Measurements from ENCODE around the gene KRT81. TPM values are rescaled to one million over a fixed set of nuclear protein-coding genes. Genes with fewer than 3 reads are reported as not detected.

Gene KRT81
- total RNA-seq, 2 donors from 2014 or later, result not detected

GRCh38 chr12:52322069-52322468 lies 30.7 kb upstream of the KRT81 start:
- WGBS, 2 experiments (ENCODE audit: insufficient coverage in 1 of 2, insufficient read length in 1 of 2), result 93 to 100% methylated on average over 1 of the region's 1 CpG
- no peaks in the 10 kb centered on the region for H3K9me3 Mint-ChIP-seq
- no peak for DNase-seq
- H3K27ac ChIP-seq (ENCODE audit: low read depth, low read length), result no peak overlapping the region
- H3K9me3 ChIP-seq (ENCODE audit: control insufficient read depth, low read length), result no peaks in the 10 kb centered on the region
- no peak overlapping the region for H3K27ac Mint-ChIP-seq
- no peaks in the 10 kb centered on the region for H3K4me1 ChIP-seq (ENCODE audit: control insufficient read depth, insufficient read depth, low read length)
- no peak overlapping the region for H3K4me3 ChIP-seq (ENCODE audit: low read length)
- H3K27me3 Mint-ChIP-seq (ENCODE audit: insufficient read depth), result peaks cover 16% of the 10 kb centered on the region
- H3K4me1 Mint-ChIP-seq, result no peaks in the 10 kb centered on the region
- no peak overlapping the region for H3K4me3 Mint-ChIP-seq
- no peak for TF ChIP-seq CTCF (conservative IDR thresholded peaks at IDR 0.05)
- peaks cover 18% of the 10 kb centered on the region for H3K27me3 ChIP-seq (ENCODE audit: control insufficient read depth, insufficient read depth, low read length, poor library complexity, severe bottlenecking)
- no peaks in the 10 kb centered on the region for H3K36me3 ChIP-seq (ENCODE audit: control insufficient read depth, insufficient read depth, low read length)
- no peak overlapping the region for H3K9ac ChIP-seq (ENCODE audit: extremely low read depth, low read length, poor library complexity, severe bottlenecking)
- no peaks in the 10 kb centered on the region for H3K36me3 Mint-ChIP-seq (ENCODE audit: low read depth)

DNA sequence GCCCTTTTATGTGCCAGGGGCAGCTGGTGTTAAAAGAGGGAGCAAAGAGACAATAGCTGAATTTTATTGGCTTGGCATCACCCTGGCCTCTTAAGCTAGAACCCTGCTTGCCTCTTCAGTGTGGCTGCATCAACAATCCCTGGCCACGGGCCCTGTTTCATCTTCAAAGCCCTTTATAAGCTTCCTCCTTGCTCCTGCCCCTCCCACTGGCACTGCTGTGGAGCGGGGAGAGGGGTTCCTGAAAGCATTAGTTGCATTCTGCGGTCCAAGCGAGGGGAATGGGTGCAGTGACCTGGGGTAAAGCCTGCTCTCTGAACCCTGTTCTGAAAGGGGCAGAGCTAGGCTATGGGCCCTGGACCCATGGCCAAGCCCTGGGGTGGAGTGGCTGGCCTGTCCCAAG lies 30.1 kb upstream of the KRT81 start:
- H3K27me3 ChIP-seq (ENCODE audit: control insufficient read depth, insufficient read depth, low read length, poor library complexity, severe bottlenecking), result peaks cover 18% of the 10 kb centered on the region

DNA sequence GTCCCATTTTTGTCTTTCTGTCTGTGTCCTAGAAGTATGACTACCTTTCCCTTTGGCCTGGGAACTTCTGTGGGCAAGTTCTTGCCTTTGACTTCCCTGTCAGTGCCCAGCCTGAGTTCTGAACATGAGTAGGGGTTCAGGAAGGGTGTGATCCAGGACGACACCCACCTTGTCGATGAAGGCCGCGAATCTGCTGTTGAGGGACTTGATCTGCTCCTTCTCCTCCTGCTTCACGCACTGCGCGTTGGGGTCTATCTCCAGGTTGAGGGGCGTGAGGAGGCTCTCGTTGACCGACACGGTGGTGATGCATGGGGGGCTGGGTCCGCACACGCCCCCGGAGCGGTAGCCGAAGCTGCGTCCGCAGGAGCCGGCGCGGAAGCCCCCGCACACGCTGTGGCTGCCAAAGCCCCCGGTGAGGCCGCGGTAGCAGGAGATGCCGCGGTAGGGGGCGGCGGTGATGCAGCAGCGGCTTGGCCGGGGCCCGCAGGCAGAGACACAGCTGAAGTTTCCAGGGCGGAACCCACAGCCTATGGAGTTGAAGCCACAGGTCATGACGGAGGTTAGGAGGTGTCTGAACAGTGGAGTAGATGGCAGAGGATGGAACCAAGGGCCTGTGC lies 29.6 kb upstream of the KRT81 start, which contains the start of gene KRT83:
TSS of gene KRT83 (minus strand) at position 615 of the 617 bp plus-strand sequence. CDS start at position 552, 63 bp downstream.
- peaks cover 18% of the 10 kb centered on the region for H3K27me3 ChIP-seq (ENCODE audit: control insufficient read depth, insufficient read depth, low read length, poor library complexity, severe bottlenecking)
- no peaks in the 10 kb centered on the region for H3K4me1 Mint-ChIP-seq

More for the DNA sequence above, 30.1 kb upstream of the KRT81 start:
- Mint-ChIP-seq H3K9me3 (no peaks in the 10 kb centered on the region), H3K4me3 (no peak overlapping the region), H3K4me1 (no peaks in the 10 kb centered on the region), H3K27ac (no peak overlapping the region), H3K27me3 (ENCODE audit: insufficient read depth) (peaks cover 16% of the 10 kb centered on the region), H3K36me3 (ENCODE audit: low read depth) (no peaks in the 10 kb centered on the region)
- no peaks in the 10 kb centered on the region for H3K36me3 ChIP-seq (ENCODE audit: control insufficient read depth, insufficient read depth, low read length)
- TF ChIP-seq CTCF (conservative IDR thresholded peaks at IDR 0.05), result no peak
- no peak overlapping the region for H3K27ac ChIP-seq (ENCODE audit: low read depth, low read length)
- DNase-seq, result no peak
- WGBS, 2 experiments (ENCODE audit: insufficient coverage in 1 of 2, insufficient read length in 1 of 2), result 89 to 92% methylated on average over 2 to 4 of the region's 4 CpGs
- H3K4me1 ChIP-seq (ENCODE audit: control insufficient read depth, insufficient read depth, low read length), result no peaks in the 10 kb centered on the region
- no peak overlapping the region for H3K4me3 ChIP-seq (ENCODE audit: low read length)
- no peak overlapping the region for H3K9ac ChIP-seq (ENCODE audit: extremely low read depth, low read length, poor library complexity, severe bottlenecking)
- H3K9me3 ChIP-seq (ENCODE audit: control insufficient read depth, low read length), result no peaks in the 10 kb centered on the region

More for the DNA sequence above, 29.6 kb upstream of the KRT81 start, which contains the start of gene KRT83:
- H3K4me3 Mint-ChIP-seq, result no peak within 1 kb of the TSS
- Histone ChIP-seq H3K27ac (ENCODE audit: low read depth, low read length) (no peak within 1 kb of the TSS), H3K36me3 (ENCODE audit: control insufficient read depth, insufficient read depth, low read length) (no peaks in the 10 kb centered on the region), H3K9ac (ENCODE audit: extremely low read depth, low read length, poor library complexity, severe bottlenecking) (no peak within 1 kb of the TSS), H3K9me3 (ENCODE audit: control insufficient read depth, low read length) (no peaks in the 10 kb centered on the region), H3K4me1 (ENCODE audit: control insufficient read depth, insufficient read depth, low read length) (no peaks in the 10 kb centered on the region), H3K4me3 (ENCODE audit: low read length) (no peak within 1 kb of the TSS)
- TF ChIP-seq CTCF (conservative IDR thresholded peaks at IDR 0.05), result no peak
- H3K9me3 Mint-ChIP-seq, result no peaks in the 10 kb centered on the region
- 87 to 90% methylated on average over 8 to 35 of the region's 35 CpGs for WGBS, 2 experiments (ENCODE audit: insufficient coverage in 1 of 2, insufficient read length in 1 of 2)
- no peak within 1 kb of the TSS for H3K27ac Mint-ChIP-seq
- DNase-seq, result no peak
- peaks cover 16% of the 10 kb centered on the region for H3K27me3 Mint-ChIP-seq (ENCODE audit: insufficient read depth)
- H3K36me3 Mint-ChIP-seq (ENCODE audit: low read depth), result no peaks in the 10 kb centered on the region
